ENCODE results near the gene UACA.

- no peak for TF ChIP-seq EZH2 (IDR thresholded peaks at IDR 0.05; ENCODE audit: low read depth)
- TF ChIP-seq, protein P1, sequence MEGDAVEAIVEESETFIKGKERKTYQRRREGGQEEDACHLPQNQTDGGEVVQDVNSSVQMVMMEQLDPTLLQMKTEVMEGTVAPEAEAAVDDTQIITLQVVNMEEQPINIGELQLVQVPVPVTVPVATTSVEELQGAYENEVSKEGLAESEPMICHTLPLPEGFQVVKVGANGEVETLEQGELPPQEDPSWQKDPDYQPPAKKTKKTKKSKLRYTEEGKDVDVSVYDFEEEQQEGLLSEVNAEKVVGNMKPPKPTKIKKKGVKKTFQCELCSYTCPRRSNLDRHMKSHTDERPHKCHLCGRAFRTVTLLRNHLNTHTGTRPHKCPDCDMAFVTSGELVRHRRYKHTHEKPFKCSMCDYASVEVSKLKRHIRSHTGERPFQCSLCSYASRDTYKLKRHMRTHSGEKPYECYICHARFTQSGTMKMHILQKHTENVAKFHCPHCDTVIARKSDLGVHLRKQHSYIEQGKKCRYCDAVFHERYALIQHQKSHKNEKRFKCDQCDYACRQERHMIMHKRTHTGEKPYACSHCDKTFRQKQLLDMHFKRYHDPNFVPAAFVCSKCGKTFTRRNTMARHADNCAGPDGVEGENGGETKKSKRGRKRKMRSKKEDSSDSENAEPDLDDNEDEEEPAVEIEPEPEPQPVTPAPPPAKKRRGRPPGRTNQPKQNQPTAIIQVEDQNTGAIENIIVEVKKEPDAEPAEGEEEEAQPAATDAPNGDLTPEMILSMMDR (conservative IDR thresholded peaks at IDR 0.05), result no peak
Observed at GRCh38 chr15:70712271-70712670, 51.1 kb downstream of the UACA start.

Measured in PC-9 (cell line).